Stimulated activated CD4-positive, alpha-beta T cell treated with anti-CD3 and anti-CD28 coated beads, TNF-alpha, amount 100 ng/mL, for 24 hours (primary cell): Measurements from ENCODE around the gene CLPX.
"Not testable (repeated sequence)": the region's sequence is repeated elsewhere in the genome, so short reads cannot be mapped to it uniquely, and the experiment has no call there.

Experiments used
- DNase-seq, 3 experiments: peaks; one replicate each; pipeline ENCODE4 v3.0.0-alpha.2; 2020; ENCODE audit warnings: low read depth in 3 of 3

CLPX gene

DNA sequence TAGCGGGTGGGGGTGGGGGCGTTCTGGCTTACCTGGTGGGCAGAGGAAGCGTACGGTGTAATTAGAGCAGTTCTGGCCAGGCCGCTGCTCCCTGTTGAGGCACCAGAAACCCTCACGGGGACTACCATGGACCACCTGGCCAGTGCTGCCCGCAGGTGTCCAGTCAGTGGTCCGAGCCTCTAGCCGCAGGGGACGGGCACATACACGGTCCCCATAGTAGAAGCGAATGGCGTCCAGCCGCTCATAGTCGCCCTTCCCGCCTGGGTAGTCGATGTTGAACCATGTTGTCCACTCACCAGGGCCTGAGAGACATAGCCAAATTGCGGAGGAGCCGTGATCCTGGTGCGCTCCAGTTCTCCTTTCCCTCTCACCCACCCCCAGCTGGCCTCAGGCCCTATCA lies 21.6 kb upstream of the CLPX start:
- DNase-seq: no peak

GRCh38 chr15:65204931-65205660 lies 20.0 kb upstream of the CLPX start:
- no peak for DNase-seq

DNA sequence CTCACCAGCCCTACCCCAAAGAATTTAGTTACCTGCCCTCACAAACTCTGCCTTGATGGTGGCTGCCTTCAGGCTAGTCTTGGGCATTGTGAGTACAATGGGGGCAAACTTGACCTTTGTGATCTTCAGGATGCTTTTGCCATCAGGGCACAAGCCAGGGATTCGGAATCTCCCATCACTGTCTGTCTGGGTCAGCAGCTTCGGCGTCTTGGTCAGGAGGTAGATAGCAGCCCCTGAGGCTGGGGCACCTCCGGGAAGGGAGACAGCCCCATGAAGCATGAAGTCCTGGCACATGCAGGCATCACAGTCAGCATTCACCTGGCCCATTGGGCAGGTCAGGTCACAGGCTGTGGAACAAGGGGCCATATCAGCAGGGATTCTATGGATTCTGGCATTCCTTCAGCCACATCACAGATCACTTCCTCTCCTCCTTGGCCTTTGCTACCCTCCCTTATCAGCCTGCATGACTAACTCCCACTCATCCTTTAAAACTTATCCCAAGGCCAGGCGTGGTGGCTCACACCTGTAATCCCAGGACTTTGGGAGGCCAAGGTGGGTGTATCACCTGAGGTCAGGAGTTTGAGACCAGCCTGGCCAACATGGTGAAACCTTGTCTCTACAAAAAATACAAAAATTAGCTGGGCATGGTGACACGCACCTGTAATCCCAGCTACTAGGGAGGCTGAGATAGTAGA lies 19.2 kb upstream of the CLPX start:
- no peak for DNase-seq

DNA sequence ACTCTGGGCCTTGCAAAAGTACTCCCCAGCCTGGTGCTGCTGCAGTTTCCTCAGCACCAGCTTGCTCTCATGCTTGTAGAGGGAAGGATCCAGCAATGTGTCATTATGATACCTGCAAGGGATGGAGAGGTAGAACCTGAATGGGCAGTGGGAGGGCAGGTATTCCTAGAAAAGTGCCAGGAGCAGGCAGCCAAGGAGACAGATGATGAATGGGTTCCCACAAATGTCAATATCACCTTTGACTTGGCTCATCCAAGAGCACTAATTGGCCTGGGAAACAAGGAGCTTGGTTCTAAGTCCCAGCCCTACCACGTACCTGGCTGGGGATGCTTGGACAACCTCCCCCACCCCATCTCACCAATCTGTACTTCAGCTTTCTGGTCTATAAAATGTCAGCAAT lies 16.8 kb upstream of the CLPX start:
- DNase-seq: no peak

DNA sequence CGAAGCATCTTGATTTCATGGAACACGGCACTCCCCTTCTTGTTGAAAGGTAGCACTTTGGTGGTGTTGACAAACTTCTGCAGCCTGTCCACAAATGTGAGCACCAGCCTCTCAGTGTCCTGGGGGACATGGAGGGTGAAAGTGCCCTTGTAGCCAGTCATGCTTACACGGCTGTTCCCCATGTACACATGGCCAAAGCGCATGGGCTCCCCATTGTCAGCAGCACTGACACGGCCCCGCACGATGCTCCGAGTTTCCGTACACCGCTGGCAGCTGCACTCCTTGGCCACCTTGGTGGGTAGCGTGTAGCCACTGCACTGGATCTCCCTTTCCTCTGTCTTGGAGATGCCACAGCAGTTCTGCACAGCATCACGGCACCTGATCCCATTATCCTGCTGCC lies 13.4 kb upstream of the CLPX start:
- no peak for DNase-seq

DNA sequence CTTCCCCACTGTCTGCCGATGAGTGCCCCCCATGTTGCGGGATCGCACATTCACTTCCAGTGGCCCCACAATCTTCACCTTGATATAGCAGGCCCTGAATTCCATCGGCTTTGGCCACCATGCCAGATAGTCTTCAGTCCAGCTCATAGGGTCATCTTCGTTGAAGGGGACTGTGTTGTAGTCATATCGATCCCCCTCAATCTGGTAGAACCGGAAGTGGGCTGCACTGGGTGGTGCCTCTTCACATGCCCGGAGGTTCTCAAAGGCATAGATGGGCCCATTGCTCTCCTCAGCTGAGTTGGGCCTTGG lies 12.1 kb upstream of the CLPX start:
- no peak for DNase-seq

DNA sequence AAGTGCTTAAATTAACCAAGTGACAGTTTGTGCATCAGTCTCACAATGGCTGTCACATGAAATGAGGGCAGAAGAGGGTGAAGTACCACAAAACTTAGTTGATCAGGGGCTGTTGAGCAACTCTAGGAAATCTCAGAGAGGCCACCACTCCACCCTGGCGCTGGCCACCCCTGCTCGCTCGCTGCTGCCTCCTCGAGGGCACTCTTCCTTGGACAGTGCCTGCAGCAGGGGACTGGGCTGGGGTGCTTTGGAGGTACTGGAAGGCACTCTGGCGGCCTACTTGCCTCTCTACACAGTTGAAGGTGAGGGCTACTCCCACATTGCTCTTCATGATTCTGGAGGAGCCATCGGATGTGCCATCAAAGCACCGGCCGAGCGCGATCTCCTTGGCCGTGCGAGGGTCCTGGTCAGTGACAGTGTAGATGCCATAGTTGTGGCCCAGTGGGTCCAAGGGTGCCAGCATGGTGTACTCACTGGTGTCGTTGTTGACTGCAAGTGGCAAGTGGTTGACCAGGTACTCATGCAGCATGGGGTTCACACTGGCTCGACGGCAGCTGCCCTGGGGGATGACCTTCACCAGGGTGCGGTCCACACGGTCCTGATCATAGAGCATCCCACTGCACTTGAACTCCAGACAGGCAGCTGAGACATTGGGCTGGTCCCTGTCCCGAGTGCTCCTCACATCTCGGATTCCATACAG lies 11.6 kb upstream of the CLPX start:
- no peak for DNase-seq

GRCh38 chr15:65195548-65195923 lies 10.4 kb upstream of the CLPX start:
- no peak for DNase-seq

GRCh38 chr15:65194826-65195547 lies 9.8 kb upstream of the CLPX start:
- DNase-seq: no peak

DNA sequence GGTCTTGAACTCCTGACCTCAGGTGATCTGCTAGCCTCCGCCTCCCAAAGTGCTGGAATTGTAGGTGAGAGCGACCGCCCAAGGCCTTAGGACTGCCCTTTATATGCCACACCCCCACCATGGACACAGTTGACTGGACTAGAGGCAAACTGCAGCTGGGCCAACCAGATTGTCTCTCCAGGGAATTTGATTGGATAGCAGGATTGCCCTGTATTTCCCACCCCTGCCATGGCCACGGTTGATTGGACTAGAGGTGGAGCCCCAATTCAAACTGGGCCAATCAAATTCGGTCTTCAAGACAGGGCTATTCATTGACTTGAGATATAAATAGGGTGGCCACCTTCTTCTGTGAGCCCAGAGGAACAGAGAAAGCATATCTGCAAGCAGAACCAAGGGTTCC lies 6.9 kb upstream of the CLPX start:
- DNase-seq: no peak

DNA sequence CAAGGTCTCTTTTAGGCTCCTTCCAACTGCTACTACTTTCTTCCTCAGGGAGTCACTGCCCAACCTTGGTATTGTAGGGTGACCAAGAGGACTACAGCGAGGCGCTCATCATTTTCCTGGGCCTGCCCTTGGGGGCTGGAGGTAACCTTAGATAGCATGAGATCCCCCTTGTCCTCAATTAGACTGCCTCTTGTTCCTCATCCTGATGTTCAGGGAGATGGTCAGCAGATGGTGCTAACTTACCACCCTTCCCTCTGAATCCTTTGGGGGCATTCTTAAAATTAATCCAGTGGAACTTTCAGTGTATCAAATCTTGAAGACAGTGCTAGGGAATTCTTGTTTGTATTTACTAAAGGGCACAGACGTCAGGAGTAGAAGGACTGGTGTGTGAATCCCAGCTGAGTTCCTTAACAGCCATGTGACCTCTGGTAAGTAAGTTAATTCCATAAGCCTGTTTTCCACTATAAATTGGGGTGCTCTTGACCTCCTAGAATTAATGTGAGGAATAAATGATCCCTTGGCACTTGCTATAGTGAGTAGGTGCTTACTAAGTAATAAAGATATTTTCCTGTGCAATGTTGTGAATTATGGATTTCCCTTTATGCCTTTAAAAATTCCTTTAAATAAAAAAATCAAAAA lies 4.1 kb upstream of the CLPX start:
- no peak for DNase-seq

- DNase-seq: not testable (repeated sequence)
Observed at GRCh38 chr15:65188472-65188871, 3.3 kb upstream of the CLPX start.

GRCh38 chr15:65184305-65184867 lies 756 bp downstream of the CLPX start:
- peak in 2 of 3 experiments; percentile 10 to 29 for DNase-seq

DNA sequence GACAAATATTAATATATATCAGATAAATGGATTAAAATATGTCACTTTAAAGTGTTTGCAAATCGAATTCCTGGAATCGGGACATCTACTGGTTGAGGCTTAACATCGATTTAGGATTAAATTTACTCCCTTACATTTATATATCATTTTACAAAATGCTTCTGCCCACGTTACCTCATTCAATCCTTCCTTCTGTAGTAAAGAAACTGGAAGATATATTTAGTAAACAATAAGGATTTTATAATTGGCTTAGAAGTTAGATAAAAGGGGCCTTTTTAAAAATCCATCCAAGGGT lies 1.3 kb downstream of the CLPX start:
- no peak for DNase-seq

DNA sequence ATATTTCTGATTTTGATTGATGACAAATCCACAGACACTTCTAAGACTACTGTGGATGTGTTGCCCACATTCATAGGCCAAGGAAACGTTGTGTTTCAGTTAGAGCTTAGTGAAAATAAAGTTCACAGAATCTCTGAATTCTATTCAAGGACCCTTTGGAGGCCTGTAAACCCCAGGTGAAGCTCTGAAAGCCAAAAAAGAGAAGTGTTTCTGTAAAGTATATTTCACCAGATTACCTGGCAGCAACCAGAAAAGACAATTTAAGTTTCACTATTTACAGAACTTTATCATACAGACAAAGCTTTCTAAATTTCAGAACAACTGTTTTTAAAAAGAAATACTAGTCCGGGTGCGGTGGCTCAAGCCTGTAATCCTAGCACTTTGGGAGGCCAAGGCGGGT lies 2.6 kb downstream of the CLPX start:
- no peak for DNase-seq

DNA sequence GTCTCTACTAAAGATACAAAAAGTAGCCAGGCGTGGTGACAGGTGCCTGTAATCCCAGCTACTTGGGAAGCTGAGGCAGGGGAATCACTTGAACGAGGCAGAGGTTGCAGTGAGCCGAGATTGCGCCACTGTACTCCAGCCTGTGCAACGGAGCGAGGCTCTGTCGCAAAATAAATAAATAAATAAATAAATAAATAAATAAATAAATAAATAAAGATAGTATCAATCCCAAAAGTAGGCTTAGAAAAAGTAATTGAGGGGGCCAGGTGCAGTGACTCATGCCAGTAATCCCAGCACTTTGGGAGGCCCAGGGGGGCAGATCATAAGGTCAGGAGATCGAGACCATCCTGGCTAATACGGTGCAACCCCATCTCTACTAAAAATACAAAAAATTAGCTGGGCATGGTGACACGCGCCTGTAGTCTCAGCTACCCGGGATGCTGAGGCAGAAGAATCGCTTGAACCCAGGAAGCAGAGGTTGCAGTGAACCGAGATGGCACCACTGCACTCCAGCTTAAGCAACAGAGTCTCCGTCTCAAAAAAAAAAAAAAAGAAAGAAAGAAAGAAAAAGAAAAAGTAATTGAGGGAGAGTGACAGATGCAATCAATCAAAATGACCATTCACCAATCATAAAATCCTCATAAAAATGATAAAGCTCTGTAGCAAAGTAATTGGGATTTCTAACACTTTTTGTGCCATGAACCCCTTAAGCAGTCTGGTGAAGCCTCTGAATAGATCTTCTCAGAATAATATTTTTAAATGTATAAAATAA lies 3.4 kb downstream of the CLPX start:
- not testable (repeated sequence) for DNase-seq

- DNase-seq: no peak
Observed at GRCh38 chr15:65180167-65180566, 5.0 kb downstream of the CLPX start.

- no peak for DNase-seq
Observed at GRCh38 chr15:65177901-65178300, 7.2 kb downstream of the CLPX start.

GRCh38 chr15:65176056-65176455 lies 9.1 kb downstream of the CLPX start:
- DNase-seq: no peak

DNA sequence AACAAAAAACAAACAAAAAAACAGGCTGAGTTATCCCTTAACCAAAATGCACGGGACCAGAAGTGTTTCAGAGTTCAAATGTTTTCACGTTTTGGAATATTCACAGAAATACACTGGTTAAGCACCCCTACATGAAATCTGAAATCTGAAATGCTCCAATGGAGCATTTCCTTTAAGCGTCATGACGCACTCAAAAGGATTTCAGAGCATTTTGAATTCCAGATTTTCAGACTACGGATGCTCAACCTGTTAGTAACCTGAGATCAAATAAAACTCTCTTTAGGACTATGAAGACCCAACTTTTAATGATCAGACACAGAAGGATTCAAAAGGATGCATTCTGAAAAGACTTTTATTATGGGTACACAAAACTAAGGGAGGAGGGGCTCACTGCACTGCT lies 9.6 kb downstream of the CLPX start:
- no peak for DNase-seq

- DNase-seq: no peak
Observed at GRCh38 chr15:65174509-65174908, 10.6 kb downstream of the CLPX start.
